H1 (cell line): Measurements from ENCODE around the gene FAM9B. TPM values are rescaled to one million over a fixed set of nuclear protein-coding genes. Genes with fewer than 3 reads are reported as not detected.

Source experiments
- CTCF ChIA-PET: fragments of 300-600 bp; sonication (Branson Sonifier 250); formaldehyde crosslinking; loops from one replicate; lab custom pipeline; 2021; ENCODE audit not compliant: partially characterized antibody; lab: Charles Lee
- POLR2A ChIA-PET: fragments of 300-600 bp; sonication (Branson Sonifier 250); formaldehyde crosslinking; loops from one replicate; lab custom pipeline; 2021; ENCODE audit warnings: inconsistent platforms; ENCODE audit not compliant: partially characterized antibody; lab: Charles Lee
- DNase-seq, 2 experiments: peaks; one replicate each; pipeline versions ENCODE4 v3.0.0 to v3.0.0-alpha.2; 2010 to 2022; ENCODE audit warnings: low spot score in 2 of 2, low read depth in 1 of 2, mixed read lengths in 1 of 2
- FAIRE-seq: peaks from 2 replicates; lab custom pipeline; 2011; peaks lifted over from hg19 to GRCh38; lab: Jason Lieb, UNC
- H2AFZ ChIP-seq: 2 replicates; pipeline ENCODE4 v1.8.1; 2012; ENCODE audit warnings: low read length, inconsistent platforms
- H2AK5ac ChIP-seq: 2 replicates; pipeline ENCODE4 v1.6.1; 2013; ENCODE audit warnings: low read depth, low read length
- H2BK120ac ChIP-seq: replicated peaks from 2 replicates; pipeline ENCODE3; 2013; ENCODE audit warnings: low read depth, low read length, inconsistent platforms
- H2BK12ac ChIP-seq: 2 replicates; pipeline ENCODE4 v1.6.1; 2013; ENCODE audit warnings: low read depth, low read length
- H2BK15ac ChIP-seq: 2 replicates; pipeline ENCODE4 v1.6.1; 2013; ENCODE audit warnings: low read length
- H2BK20ac ChIP-seq: 2 replicates; pipeline ENCODE4 v1.6.1; 2013; ENCODE audit warnings: low read length
- H2BK5ac ChIP-seq: 2 replicates; pipeline ENCODE4 v1.6.1; 2013; ENCODE audit warnings: low read depth, low read length
- H3K14ac ChIP-seq: 2 replicates; pipeline ENCODE4 v1.6.1; 2013; ENCODE audit warnings: inconsistent platforms; ENCODE audit not compliant: insufficient read length
- H3K18ac ChIP-seq: 2 replicates; pipeline ENCODE4 v1.6.1; 2013; ENCODE audit warnings: low read length; ENCODE audit errors: extremely low read depth
- H3K23ac ChIP-seq: 2 replicates; pipeline ENCODE4 v1.6.1; 2013; ENCODE audit warnings: inconsistent platforms; ENCODE audit not compliant: insufficient read length
- H3K23me2 ChIP-seq: 2 replicates; pipeline ENCODE4 v1.6.1; 2013; ENCODE audit warnings: low read depth, low read length
- H3K27ac ChIP-seq: 2 replicates; pipeline ENCODE4 v1.6.1; 2011; ENCODE audit warnings: low read depth, low read length, inconsistent platforms
- H3K27me3 ChIP-seq, 4 experiments: replicated peaks in 1 of 4; 1 replicate in 1 of 4; 2 replicates in 3 of 4; pipeline versions ENCODE4 v1.6.1 to v1.8.1; 2011 to 2013; ENCODE audit warnings: low read length in 3 of 4, mild to moderate bottlenecking in 3 of 4, inconsistent platforms in 2 of 4, mixed read lengths in 2 of 4, moderate library complexity in 1 of 4; ENCODE audit not compliant: control insufficient read depth in 3 of 4, insufficient read depth in 3 of 4; ENCODE audit errors: extremely low read depth in 1 of 4
- H3K36me3 ChIP-seq, 4 experiments: 2 replicates each; pipeline versions ENCODE4 v1.6.1 to v1.8.1; 2011 to 2013; ENCODE audit warnings: mild to moderate bottlenecking in 4 of 4, low read length in 3 of 4, moderate library complexity in 2 of 4, control low read depth in 1 of 4, inconsistent platforms in 1 of 4; ENCODE audit not compliant: insufficient read depth in 4 of 4, control insufficient read depth in 2 of 4
- H3K4ac ChIP-seq: replicated peaks from 2 replicates; pipeline ENCODE3; 2013; ENCODE audit warnings: low read length, low read depth, mixed read lengths, inconsistent platforms; ENCODE audit not compliant: insufficient read length
- H3K4me1 ChIP-seq, 4 experiments: replicated peaks in 1 of 4; 1 replicate in 1 of 4; 2 replicates in 3 of 4; pipeline versions ENCODE4 v1.6.1 to v1.8.1; 2011 to 2013; ENCODE audit warnings: low read length in 3 of 4, inconsistent platforms in 2 of 4, mixed read lengths in 1 of 4; ENCODE audit not compliant: insufficient read depth in 4 of 4, control insufficient read depth in 3 of 4
- H3K4me2 ChIP-seq, 2 experiments: 2 replicates each; pipeline versions ENCODE4 v1.6.1 to v1.8.1; 2011 to 2013; ENCODE audit warnings: low read depth in 2 of 2, low read length in 2 of 2, control low read depth in 1 of 2, inconsistent platforms in 1 of 2, mild to moderate bottlenecking in 1 of 2; ENCODE audit not compliant: insufficient read depth in 1 of 2
- H3K4me3 ChIP-seq, 4 experiments: fragments of 200-600, 300-600 bp in 1 of 4; sonication (generic), shearing (Covaris generic), sonication (Bioruptor Twin) in 1 of 4; 2 replicates each; pipeline versions ENCODE4 v1.5.1 to v1.8.1; 2011 to 2016; ENCODE audit warnings: low read length in 4 of 4, low read depth in 3 of 4, control low read depth in 2 of 4, inconsistent platforms in 2 of 4, mild to moderate bottlenecking in 2 of 4, mixed read lengths in 1 of 4, moderate library complexity in 1 of 4; ENCODE audit not compliant: insufficient read depth in 2 of 4; ENCODE audit errors: extremely low read depth in 1 of 4
- H3K56ac ChIP-seq: replicated peaks from 2 replicates; pipeline ENCODE3; 2013; ENCODE audit warnings: low read depth, mild to moderate bottlenecking, mixed read lengths, low read length, inconsistent platforms; ENCODE audit not compliant: insufficient read length
- H3K79me1 ChIP-seq: 2 replicates; pipeline ENCODE4 v1.6.1; 2013; ENCODE audit warnings: low read depth, low read length, control low read depth
- H3K79me2 ChIP-seq, 2 experiments: 2 replicates each; pipeline versions ENCODE4 v1.6.1 to v1.8.1; 2012 to 2013; ENCODE audit warnings: low read length in 2 of 2, mild to moderate bottlenecking in 2 of 2, inconsistent platforms in 1 of 2; ENCODE audit not compliant: insufficient read depth in 2 of 2, control insufficient read depth in 1 of 2
- H3K9ac ChIP-seq, 4 experiments: replicated peaks in 1 of 4; 1 replicate in 1 of 4; 2 replicates in 3 of 4; pipeline versions ENCODE4 v1.6.1 to v1.8.1; 2011 to 2013; ENCODE audit warnings: low read depth in 3 of 4, low read length in 3 of 4, control low read depth in 2 of 4, mild to moderate bottlenecking in 2 of 4, moderate library complexity in 2 of 4, inconsistent platforms in 1 of 4; ENCODE audit errors: extremely low read depth in 1 of 4
- H3K9me3 ChIP-seq, 2 experiments: 2 replicates each; pipeline versions ENCODE4 v1.6.1 to v1.8.1; 2012 to 2013; ENCODE audit warnings: mild to moderate bottlenecking in 2 of 2, moderate library complexity in 2 of 2, control low read depth in 1 of 2, inconsistent platforms in 1 of 2, low read depth in 1 of 2, low read length in 1 of 2, mixed read lengths in 1 of 2; ENCODE audit not compliant: insufficient read depth in 2 of 2
- H4K20me1 ChIP-seq, 2 experiments: replicated peaks in 1 of 2; 2 replicates each; pipeline versions ENCODE3 to v1.8.1; 2011 to 2013; ENCODE audit warnings: inconsistent platforms in 2 of 2, low read length in 2 of 2, mild to moderate bottlenecking in 1 of 2; ENCODE audit not compliant: insufficient read depth in 2 of 2, control insufficient read depth in 1 of 2
- H4K5ac ChIP-seq: 2 replicates; pipeline ENCODE4 v1.6.1; 2013; ENCODE audit warnings: low read length, low read depth, mixed read lengths, inconsistent platforms; ENCODE audit not compliant: insufficient read length
- H4K8ac ChIP-seq: 2 replicates; pipeline ENCODE4 v1.8.0; 2013; ENCODE audit warnings: mild to moderate bottlenecking, moderate library complexity, low read length, inconsistent platforms; ENCODE audit not compliant: insufficient read depth; ENCODE audit errors: extremely low read depth
- H4K91ac ChIP-seq: replicated peaks from 2 replicates; pipeline ENCODE3; 2013; ENCODE audit warnings: low read length, mixed read lengths, inconsistent platforms; ENCODE audit not compliant: insufficient read length
- ASH2L ChIP-seq: fragments of 200-600, 300-600 bp; sonication (generic); IDR thresholded peaks from one replicate; pipeline ENCODE4 v1.7.1; 2017; ENCODE audit warnings: low read length
- ATF3 ChIP-seq: IDR thresholded peaks from 2 replicates; pipeline ENCODE4 v1.6.1; 2011; ENCODE audit warnings: low read depth, mild to moderate bottlenecking, low read length; ENCODE audit not compliant: insufficient read depth
- CHD1 ChIP-seq: IDR thresholded peaks from 2 replicates; pipeline ENCODE4 v1.6.1; 2012; ENCODE audit warnings: low read depth, low read length, improper control_type of control experiment
- EZH2 ChIP-seq: fragments of 200-600 bp; sonication (generic); IDR thresholded peaks from 2 replicates; pipeline ENCODE4 v1.7.1; 2012; ENCODE audit warnings: low read depth, mild to moderate bottlenecking, moderate library complexity, low read length, inconsistent platforms; ENCODE audit not compliant: severe bottlenecking
- HDAC6 ChIP-seq: IDR thresholded peaks from one replicate; pipeline ENCODE4 v1.7.1; 2012; ENCODE audit warnings: low read depth, mild to moderate bottlenecking, inconsistent platforms, low read length, moderate library complexity
- KDM1A ChIP-seq: fragments of 200-600, 300-600 bp; sonication (generic); IDR thresholded peaks from 2 replicates; pipeline ENCODE4 v1.7.1; 2016; ENCODE audit warnings: mild to moderate bottlenecking, low read length, borderline replicate concordance
- MAFK ChIP-seq: IDR thresholded peaks from 2 replicates; pipeline ENCODE4 v1.6.1; 2012; ENCODE audit warnings: low read depth, mild to moderate bottlenecking, improper control_type of control experiment, low read length
- MAX ChIP-seq: IDR thresholded peaks from 2 replicates; pipeline ENCODE4 v1.6.1; 2012; ENCODE audit warnings: inconsistent platforms
- POLR2A ChIP-seq, 2 experiments: IDR thresholded peaks; 1 replicate in 1 of 2; 2 replicates in 1 of 2; pipeline ENCODE4 v1.6.1; 2011; ENCODE audit warnings: low read depth in 2 of 2, low read length in 2 of 2, mild to moderate bottlenecking in 2 of 2; ENCODE audit errors: control extremely low read depth in 1 of 2
- POLR2AphosphoS5 ChIP-seq: IDR thresholded peaks from 2 replicates; pipeline ENCODE4 v1.6.1; 2011; ENCODE audit warnings: low read depth, low read length
- SIN3A ChIP-seq, 2 experiments: IDR thresholded peaks in 1 of 2; conservative IDR thresholded peaks in 1 of 2; 2 replicates each; pipeline ENCODE4 v1.6.1; 2011 to 2012; ENCODE audit warnings: low read length in 2 of 2, improper control_type of control experiment in 1 of 2, low read depth in 1 of 2, mild to moderate bottlenecking in 1 of 2
- SP2 ChIP-seq: IDR thresholded peaks from 2 replicates; pipeline ENCODE4 v1.6.1; 2012; ENCODE audit warnings: mild to moderate bottlenecking, low read length, inconsistent platforms
- SUZ12 ChIP-seq: fragments of 200-600 bp; sonication (generic); IDR thresholded peaks from 2 replicates; pipeline ENCODE4 v1.6.1; 2012; ENCODE audit warnings: mild to moderate bottlenecking, inconsistent platforms, low read length, moderate library complexity, mixed read lengths
- ZNF274 ChIP-seq: IDR thresholded peaks from 2 replicates; pipeline ENCODE4 v1.7.0; 2012; ENCODE audit warnings: low read length, borderline replicate concordance; ENCODE audit errors: extremely low read depth
- WGBS, 2 experiments: shearing (Covaris generic) in 1 of 2; methylation state at CpG; one replicate each; pipeline versions ENCODE4 v1.1.6 to v1.1.7; 2013 to 2015; ENCODE audit warnings: low lambda C conversion rate in 2 of 2, mixed read lengths in 2 of 2, inconsistent platforms in 1 of 2, low coverage in 1 of 2, missing lambda C conversion rate in 1 of 2; ENCODE audit not compliant: insufficient replicate concordance in 2 of 2, insufficient coverage in 1 of 2, insufficient read length in 1 of 2; ENCODE audit errors: extremely low coverage in 1 of 2, missing lambda C conversion rate in 1 of 2; 5-methylcytosine and 5-hydroxymethylcytosine counted together
- polyA plus RNA-seq, 7 experiments: library from polyadenylated mRNA; depleted of rRNA in 3 of 7; stranded (reverse) in 5 of 7; unstranded in 2 of 7; fragments of >200 nt in 5 of 7; fragments of 200-250 nt in 2 of 7; gene quantifications; 1 replicate in 5 of 7; 2 replicates in 1 of 7; 4 replicates in 1 of 7; pipeline versions ENCODE4 v1.2.1 to v1.2.3, GENCODE V29; 2011 to 2013; ENCODE audit warnings: missing spikeins in 2 of 7, mixed read lengths in 2 of 7
- total RNA-seq: library from RNA; stranded (reverse); fragmentation: NEBNext Ultra II Directional; extraction: Animal tissue kit (Norgen Biotek cat#: 25700); gene quantifications from 2 replicates; pipeline ENCODE4 v1.2.1, GENCODE V29; 2021

FAM9B gene
- total and polyA plus RNA-seq, 2 of the 8 experiments (the other 6 are each of a cell fraction or from before 2014, with no cell fraction given): not detected

- Histone ChIP-seq H3K79me1 (no peaks in the 10 kb centered on the region), H2AK5ac (no peak overlapping the region), H3K27ac (no peak overlapping the region), H3K14ac (no peak overlapping the region), H3K23me2 (no peaks in the 10 kb centered on the region), H4K5ac (no peak overlapping the region), H4K91ac (no peak overlapping the region), H3K56ac (no peak overlapping the region), H2BK12ac (no peak overlapping the region), H2BK15ac (no peak overlapping the region), H2BK20ac (no peak overlapping the region), H3K18ac (no peak overlapping the region)
- FAIRE-seq: no peak
- WGBS, 2 experiments: 100% methylated on average over 2 of the region's 17 CpGs; no CpG with 5 or more reads in 1 of the 2 experiments
- TF ChIP-seq ASH2L (no peak), SP2 (no peak), MAFK (no peak), POLR2AphosphoS5 (no peak), HDAC6 (no peak), KDM1A (no peak), CHD1 (no peak), SIN3A (conservative IDR thresholded peaks at IDR 0.05 in 1 of 2, IDR thresholded peaks at IDR 0.05 in 1 of 2; ENCODE audit: low read depth in 1 of 2, low read length in 2 of 2) (no peak), POLR2A (IDR thresholded peaks at IDR 0.05; ENCODE audit: control extremely low read depth in 1 of 2, low read depth in 2 of 2, low read length in 2 of 2) (no peak), SUZ12 (no peak), ATF3 (no peak), EZH2 (no peak), ZNF274 (no peak), MAX (no peak)
- TF ChIP-seq, all 59 proteins: peak for 0
- no peak overlapping the region for H3K9ac ChIP-seq
- H3K36me3 ChIP-seq: no peaks in the 10 kb centered on the region
- CTCF ChIA-PET: no interaction called here
- no peak overlapping the region for H4K8ac ChIP-seq
- no peaks in the 10 kb centered on the region for H3K79me2 ChIP-seq
- H3K27me3 ChIP-seq: no peaks in the 10 kb centered on the region
- H4K20me1 ChIP-seq: no peaks in the 10 kb centered on the region
- no peak for DNase-seq
- no peaks in the 10 kb centered on the region for H3K4me1 ChIP-seq
- no peaks in the 10 kb centered on the region for H3K9me3 ChIP-seq
- no peak overlapping the region for H2BK120ac ChIP-seq
- POLR2A ChIA-PET: interaction anchor here (0.6 kb wide), 1 partner anchor 159 kb away, joined by 4 read pairs; no protein-coding TSS in a partner anchor
- H2AFZ ChIP-seq: no peak overlapping the region
- no peak overlapping the region for H3K4me3 ChIP-seq
- H3K23ac ChIP-seq: no peak overlapping the region
- H3K4ac ChIP-seq: no peak overlapping the region
- no peak overlapping the region for H3K4me2 ChIP-seq
- no peak overlapping the region for H2BK5ac ChIP-seq
Observed at GRCh38 chrX:9033586-9033985, 341 bp downstream of the FAM9B start.
